Measurements from ENCODE around the gene CC2D2A.

Gene CC2D2A

GRCh38 chr4:15436513-15436912 is 33.2 kb upstream of the CC2D2A start:
- Histone ChIP-seq H3K9me2 (replicated peaks; ENCODE audit: insufficient read depth, low read length) (no peaks in the 10 kb centered on the region), H3K36me3 (ENCODE audit: low read length) (no peaks in the 10 kb centered on the region), H3K79me2 (ENCODE audit: insufficient read depth, low read length) (no peaks in the 10 kb centered on the region), H2AFZ (ENCODE audit: low read depth, low read length, severe bottlenecking) (no peak overlapping the region), H4K20me1 (ENCODE audit: low read depth, low read length) (no peaks in the 10 kb centered on the region), H3K27ac (ENCODE audit: low read depth, low read length) (no peak overlapping the region), H3K4me3 (ENCODE audit: insufficient read depth, low read length, poor library complexity, severe bottlenecking) (no peak overlapping the region), H3K9ac (ENCODE audit: low read length) (no peak overlapping the region), H3K9me3 (ENCODE audit: insufficient read depth, low read length) (no peaks in the 10 kb centered on the region), H3F3A (ENCODE audit: insufficient read depth) (no peaks in the 10 kb centered on the region), H3K4me2 (ENCODE audit: low read depth, low read length, poor library complexity, severe bottlenecking) (no peak overlapping the region), H3K27me3 (ENCODE audit: low read length) (no peaks in the 10 kb centered on the region)
- no peak for TF ChIP-seq CTCF (IDR thresholded peaks at IDR 0.05; ENCODE audit: insufficient read depth, low read length, poor library complexity, severe bottlenecking)
- TF ChIP-seq EZH2phosphoT487 (conservative IDR thresholded peaks at IDR 0.05; ENCODE audit: low read length): no peak

DNA sequence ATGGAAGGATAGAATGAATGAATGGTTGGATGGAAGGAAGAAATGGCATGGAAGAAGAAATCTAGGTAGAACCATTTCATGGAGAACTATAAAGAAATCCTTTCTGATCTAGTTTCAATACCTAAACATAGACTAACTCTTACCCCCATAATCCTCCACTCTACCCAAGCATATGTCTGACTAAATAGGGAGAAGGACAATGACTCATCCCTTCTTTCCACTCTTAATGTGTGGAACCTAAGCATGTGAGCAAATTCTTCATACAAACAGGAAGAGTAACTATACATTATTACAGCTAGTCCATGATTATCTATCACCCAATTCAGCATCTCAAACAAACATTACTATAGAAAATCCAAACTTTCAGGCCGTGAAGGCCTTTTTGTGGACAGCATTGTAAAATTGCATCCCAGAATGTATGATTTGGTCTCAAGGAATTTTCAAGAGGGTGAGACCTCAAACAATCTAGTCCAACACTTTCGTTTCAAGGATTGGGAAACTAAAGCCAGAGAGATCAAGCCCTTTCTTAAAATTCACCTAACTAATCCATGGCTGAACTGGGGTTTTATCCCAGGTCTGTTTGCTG is 30.6 kb upstream of the CC2D2A start:
- H3K9me3 ChIP-seq (ENCODE audit: insufficient read depth, low read length): no peaks in the 10 kb centered on the region
- no peak overlapping the region for H3K4me3 ChIP-seq (ENCODE audit: insufficient read depth, low read length, poor library complexity, severe bottlenecking)
- H3K27me3 ChIP-seq (ENCODE audit: low read length): no peaks in the 10 kb centered on the region
- H3K27ac ChIP-seq (ENCODE audit: low read depth, low read length): no peak overlapping the region
- no peak overlapping the region for H2AFZ ChIP-seq (ENCODE audit: low read depth, low read length, severe bottlenecking)
- no peaks in the 10 kb centered on the region for H3K36me3 ChIP-seq (ENCODE audit: low read length)
- no peaks in the 10 kb centered on the region for H4K20me1 ChIP-seq (ENCODE audit: low read depth, low read length)
- H3F3A ChIP-seq (ENCODE audit: insufficient read depth): no peaks in the 10 kb centered on the region
- no peak for TF ChIP-seq CTCF (IDR thresholded peaks at IDR 0.05; ENCODE audit: insufficient read depth, low read length, poor library complexity, severe bottlenecking)
- TF ChIP-seq EZH2phosphoT487 (conservative IDR thresholded peaks at IDR 0.05; ENCODE audit: low read length): no peak
- no peaks in the 10 kb centered on the region for H3K79me2 ChIP-seq (ENCODE audit: insufficient read depth, low read length)
- H3K4me2 ChIP-seq (ENCODE audit: low read depth, low read length, poor library complexity, severe bottlenecking): no peak overlapping the region
- H3K9me2 ChIP-seq (replicated peaks; ENCODE audit: insufficient read depth, low read length): no peaks in the 10 kb centered on the region
- no peak overlapping the region for H3K9ac ChIP-seq (ENCODE audit: low read length)

- H3K27ac ChIP-seq (ENCODE audit: low read depth, low read length): no peak overlapping the region
- H3K36me3 ChIP-seq (ENCODE audit: low read length): no peaks in the 10 kb centered on the region
- H2AFZ ChIP-seq (ENCODE audit: low read depth, low read length, severe bottlenecking): no peak overlapping the region
- no peak overlapping the region for H3K9ac ChIP-seq (ENCODE audit: low read length)
- no peaks in the 10 kb centered on the region for H4K20me1 ChIP-seq (ENCODE audit: low read depth, low read length)
- no peaks in the 10 kb centered on the region for H3K9me3 ChIP-seq (ENCODE audit: insufficient read depth, low read length)
- no peak overlapping the region for H3K4me2 ChIP-seq (ENCODE audit: low read depth, low read length, poor library complexity, severe bottlenecking)
- no peaks in the 10 kb centered on the region for H3F3A ChIP-seq (ENCODE audit: insufficient read depth)
- no peaks in the 10 kb centered on the region for H3K79me2 ChIP-seq (ENCODE audit: insufficient read depth, low read length)
- H3K4me3 ChIP-seq (ENCODE audit: insufficient read depth, low read length, poor library complexity, severe bottlenecking): no peak overlapping the region
- no peak for TF ChIP-seq CTCF (IDR thresholded peaks at IDR 0.05; ENCODE audit: insufficient read depth, low read length, poor library complexity, severe bottlenecking)
- TF ChIP-seq EZH2phosphoT487 (conservative IDR thresholded peaks at IDR 0.05; ENCODE audit: low read length): no peak
- no peaks in the 10 kb centered on the region for H3K27me3 ChIP-seq (ENCODE audit: low read length)
- no peaks in the 10 kb centered on the region for H3K9me2 ChIP-seq (replicated peaks; ENCODE audit: insufficient read depth, low read length)
These were observed 26.1 kb upstream of the CC2D2A start for GRCh38 chr4:15443371-15444160.
